Stimulated activated CD4-positive, alpha-beta T cell treated with anti-CD3 and anti-CD28 coated beads, Interleukin-12 subunit alpha, Interleukin-12 subunit beta, amount 100 ng/mL, for 4 hours (primary cell): ENCODE results near the gene SMG1.
"Not testable (repeated sequence)": the region's sequence is repeated elsewhere in the genome, so short reads cannot be mapped to it uniquely, and the experiment has no call there.

Experiments
- DNase-seq: peaks from one replicate; pipeline ENCODE4 v3.0.0-alpha.2; 2020

The SMG1 gene

DNA sequence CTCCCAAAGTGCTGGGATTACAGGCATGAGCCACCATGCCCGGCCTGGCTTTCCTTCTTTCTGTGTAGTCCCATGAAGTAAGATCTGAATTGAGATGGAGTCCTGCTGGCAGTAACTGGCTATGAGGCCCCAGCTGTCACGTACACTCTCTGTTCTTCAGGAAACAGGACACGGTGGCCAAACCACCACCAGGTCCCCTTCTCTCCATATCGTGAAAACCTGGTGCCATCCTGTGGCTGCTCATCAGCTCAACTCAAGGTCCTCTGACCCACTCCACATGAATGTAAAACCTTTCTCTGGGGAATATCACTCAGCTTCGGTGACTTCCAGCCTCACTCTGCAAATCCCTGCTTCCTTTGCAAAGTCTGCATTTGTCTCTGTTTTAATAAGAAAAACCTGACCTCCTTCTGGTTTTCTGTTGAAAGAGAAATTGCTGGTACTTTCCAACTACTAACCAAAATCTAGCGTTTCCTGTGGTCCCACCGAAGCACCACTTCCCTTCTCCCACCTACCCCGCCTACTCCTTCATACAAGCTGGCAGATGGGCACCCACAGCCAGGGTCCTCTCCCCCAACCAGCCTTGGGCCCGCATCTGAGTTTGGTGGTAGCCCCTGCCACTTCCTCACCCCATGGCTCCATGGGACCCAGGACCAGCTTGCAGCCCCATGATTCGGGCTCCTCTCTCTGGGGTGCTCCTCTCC lies 168.1 kb downstream of the SMG1 start:
- not testable (repeated sequence) for DNase-seq

DNA sequence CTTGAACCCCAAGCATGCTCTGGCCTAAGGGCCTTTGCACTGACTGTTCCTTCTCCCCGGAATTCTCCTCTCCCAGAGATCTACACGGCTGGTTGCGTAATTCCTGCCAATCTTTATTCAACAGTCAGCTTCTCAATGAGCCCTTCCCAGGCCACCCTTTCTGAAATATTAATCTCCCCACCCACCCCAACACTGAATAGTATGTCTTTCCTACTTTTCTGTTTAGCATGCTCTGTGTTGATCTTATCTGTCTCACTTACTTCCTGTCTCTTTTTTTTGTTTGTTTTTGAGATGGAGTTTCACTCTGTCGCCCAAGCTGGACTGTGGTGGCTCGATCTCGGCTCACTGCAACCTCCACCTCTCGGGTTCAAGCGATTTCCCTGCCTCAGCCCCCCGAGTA lies 169.6 kb downstream of the SMG1 start:
- DNase-seq: not testable (repeated sequence)
